HuH-7.5 (cell line): ENCODE measurements around the gene FAM184A.
"Not testable (repeated sequence)": the region's sequence is repeated elsewhere in the genome, so short reads cannot be mapped to it uniquely, and the experiment has no call there.

Experiments used
- DNase-seq: peaks from one replicate; pipeline ENCODE4 v3.0.0; 2011; ENCODE audit warnings: low spot score

Gene FAM184A, protein sequence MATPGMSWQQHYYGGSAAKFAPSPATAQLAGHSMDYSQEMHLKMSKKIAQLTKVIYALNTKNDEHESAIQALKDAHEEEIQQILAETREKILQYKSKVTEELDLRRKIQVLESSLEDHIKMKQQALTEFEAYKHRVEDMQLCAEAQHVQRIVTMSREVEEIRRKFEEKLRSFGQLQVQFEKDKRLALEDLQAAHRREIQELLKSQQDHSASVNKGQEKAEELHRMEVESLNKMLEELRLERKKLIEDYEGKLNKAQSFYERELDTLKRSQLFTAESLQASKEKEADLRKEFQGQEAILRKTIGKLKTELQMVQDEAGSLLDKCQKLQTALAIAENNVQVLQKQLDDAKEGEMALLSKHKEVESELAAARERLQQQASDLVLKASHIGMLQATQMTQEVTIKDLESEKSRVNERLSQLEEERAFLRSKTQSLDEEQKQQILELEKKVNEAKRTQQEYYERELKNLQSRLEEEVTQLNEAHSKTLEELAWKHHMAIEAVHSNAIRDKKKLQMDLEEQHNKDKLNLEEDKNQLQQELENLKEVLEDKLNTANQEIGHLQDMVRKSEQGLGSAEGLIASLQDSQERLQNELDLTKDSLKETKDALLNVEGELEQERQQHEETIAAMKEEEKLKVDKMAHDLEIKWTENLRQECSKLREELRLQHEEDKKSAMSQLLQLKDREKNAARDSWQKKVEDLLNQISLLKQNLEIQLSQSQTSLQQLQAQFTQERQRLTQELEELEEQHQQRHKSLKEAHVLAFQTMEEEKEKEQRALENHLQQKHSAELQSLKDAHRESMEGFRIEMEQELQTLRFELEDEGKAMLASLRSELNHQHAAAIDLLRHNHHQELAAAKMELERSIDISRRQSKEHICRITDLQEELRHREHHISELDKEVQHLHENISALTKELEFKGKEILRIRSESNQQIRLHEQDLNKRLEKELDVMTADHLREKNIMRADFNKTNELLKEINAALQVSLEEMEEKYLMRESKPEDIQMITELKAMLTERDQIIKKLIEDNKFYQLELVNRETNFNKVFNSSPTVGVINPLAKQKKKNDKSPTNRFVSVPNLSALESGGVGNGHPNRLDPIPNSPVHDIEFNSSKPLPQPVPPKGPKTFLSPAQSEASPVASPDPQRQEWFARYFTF

DNA sequence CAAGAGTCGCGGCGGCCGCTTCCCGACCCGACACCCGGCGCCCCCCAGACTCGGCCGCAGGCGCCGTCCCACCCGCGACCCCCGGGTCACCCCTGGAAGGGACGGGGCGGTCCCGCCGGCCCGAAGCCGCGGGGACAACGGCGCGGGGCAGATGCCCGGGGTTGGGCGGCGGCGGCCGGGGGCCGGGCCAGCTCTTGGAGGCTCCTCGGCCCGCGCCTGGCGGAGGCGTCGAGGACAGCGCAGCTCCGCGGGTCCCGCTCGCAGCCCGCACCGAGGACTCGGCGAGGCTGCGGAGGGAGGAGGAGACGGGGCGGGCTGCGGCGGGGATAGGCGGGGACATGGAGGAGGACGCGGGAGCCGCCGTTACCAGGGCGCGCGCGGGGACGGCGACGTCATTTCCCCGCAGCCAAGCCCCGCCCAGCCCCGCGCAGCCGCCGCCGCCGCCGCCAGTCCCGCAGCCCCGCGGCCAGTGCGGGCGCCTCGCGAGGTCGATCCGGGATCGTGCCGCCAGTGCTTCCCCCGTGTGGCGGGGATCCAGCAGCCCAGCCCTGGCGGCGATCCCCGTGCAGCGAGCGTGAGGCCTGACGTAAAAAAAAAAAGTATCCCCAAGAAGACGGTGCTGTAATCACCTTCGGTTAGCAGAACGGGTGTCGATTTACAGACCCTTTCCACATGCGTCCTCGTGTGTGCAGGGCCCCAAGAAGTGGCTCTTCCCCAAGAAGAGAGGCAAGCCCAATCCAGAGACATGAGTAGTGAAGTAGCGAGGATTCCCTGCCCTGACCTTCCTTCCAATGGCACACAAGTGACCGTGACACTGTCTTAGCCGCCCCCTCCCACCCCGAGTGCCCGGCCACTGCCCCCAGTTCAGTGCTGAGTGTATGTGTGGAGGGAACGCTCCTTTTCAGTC lies at the start of gene FAM184A:
FAM184A (minus strand) TSS at position 289 of the 907 bp plus-strand sequence. CDS start 365 bp downstream, outside the sequence.
- peak; percentile 59 for DNase-seq

DNA sequence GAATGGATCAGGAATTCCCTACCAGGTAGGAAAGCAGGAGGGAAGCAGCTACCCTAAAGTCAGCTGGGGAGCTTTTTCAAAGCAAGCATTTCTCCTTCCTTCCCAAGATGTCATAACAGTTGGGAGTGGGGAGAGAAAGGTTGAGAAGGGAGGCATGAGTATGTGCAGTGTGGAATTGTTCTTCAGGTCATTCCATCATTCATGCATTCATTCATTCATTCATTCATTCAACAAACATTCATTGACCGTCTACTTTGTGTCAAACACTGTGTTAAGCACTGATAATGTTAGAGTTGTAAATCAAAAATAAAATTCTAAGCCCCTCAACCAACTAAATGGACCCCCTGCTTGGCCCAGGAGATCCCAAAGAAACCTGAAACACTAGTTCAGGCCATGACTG lies 49.2 kb upstream of the FAM184A start:
- no peak for DNase-seq

DNA sequence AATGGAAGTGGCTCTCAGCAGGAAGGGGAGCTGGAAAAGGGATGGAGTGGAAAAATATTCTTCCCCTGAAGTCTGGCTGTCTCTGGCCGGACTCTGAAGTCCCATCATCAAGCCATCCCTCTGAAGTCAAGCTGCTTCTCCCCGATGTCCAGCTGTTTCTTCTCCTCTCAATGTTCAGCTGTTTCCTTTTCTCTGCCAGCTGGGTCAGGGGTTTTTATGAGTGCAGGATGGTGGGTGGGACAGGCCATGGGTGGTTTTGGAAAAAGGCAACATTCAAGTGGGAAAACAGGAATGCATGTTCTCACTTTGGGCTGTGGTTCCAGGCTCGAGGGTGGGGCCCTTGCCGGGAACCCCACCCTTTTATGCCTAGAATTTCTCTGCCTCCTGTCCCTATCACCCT lies 48.4 kb upstream of the FAM184A start:
- no peak for DNase-seq

DNA sequence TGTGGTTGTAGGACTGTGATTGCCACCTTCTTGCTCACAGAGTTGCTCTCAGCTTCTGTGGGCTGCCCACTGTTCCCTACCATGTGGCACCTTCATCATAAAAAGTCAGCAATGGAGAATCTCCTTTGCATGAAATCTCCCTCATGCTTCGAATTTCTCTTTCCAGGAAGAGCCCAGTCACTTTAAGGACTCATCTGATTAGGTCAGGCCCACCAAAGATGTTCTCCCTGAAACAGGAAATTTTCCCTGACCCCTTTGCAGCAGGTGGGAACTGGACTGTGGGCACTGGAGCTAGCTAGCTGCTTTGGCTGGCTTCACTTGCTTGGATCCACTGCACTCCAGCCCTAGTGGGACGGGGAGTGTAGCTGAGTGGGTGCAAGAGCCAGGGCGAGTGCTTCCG lies 47.7 kb upstream of the FAM184A start:
- no peak for DNase-seq

DNA sequence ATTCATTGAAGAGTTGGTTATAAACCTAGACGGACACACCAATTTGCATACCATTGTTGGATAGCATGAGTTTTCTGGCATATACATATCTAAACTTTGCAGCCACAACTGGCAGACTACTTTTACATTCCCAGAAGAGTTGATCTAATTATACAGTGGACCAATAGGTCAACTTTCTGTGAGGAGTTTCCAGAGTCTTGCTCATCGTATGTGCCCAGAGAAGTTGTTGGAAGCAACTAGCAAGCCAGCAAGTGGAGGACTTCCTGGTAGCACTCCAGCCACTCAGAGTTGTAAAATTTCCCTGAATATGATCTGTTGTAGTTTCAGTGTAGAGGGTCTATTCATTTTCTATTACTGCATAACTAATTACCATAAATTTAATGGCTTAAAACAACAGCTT lies 47.1 kb upstream of the FAM184A start:
- DNase-seq = no peak

DNA sequence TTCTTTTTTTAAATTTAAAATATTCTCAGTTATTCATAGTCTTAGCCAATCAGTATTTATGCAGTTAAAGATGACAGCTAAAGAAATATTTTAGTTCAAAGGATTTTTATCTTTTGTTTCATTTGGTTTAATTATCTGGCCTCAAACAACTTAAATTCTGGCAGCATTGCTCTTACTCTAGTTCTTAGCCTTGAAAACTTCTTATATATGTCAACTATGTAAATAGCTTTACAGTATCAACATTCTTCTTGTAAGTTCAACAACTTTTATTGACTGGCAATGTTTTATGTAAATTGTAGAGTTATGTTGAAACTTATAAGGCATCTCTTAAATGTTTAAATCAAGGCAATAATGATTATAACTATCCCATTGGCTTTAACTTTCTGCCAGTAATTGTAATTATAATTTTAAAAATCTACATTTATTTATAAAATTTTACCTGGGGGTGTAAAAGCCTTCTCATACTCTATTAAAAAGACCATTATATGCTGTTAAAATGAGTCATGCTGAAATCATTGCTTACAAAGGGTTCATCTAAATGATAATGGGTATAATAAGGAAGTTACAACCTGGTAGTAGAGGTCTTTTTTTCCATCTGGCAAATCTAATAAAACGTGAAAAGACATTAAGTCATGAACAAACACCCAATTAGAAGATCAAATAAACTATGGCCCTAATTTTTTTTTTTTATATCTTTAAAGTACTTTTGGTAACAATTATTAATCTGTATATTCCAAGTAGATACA lies 45.8 kb upstream of the FAM184A start:
- no peak for DNase-seq

DNA sequence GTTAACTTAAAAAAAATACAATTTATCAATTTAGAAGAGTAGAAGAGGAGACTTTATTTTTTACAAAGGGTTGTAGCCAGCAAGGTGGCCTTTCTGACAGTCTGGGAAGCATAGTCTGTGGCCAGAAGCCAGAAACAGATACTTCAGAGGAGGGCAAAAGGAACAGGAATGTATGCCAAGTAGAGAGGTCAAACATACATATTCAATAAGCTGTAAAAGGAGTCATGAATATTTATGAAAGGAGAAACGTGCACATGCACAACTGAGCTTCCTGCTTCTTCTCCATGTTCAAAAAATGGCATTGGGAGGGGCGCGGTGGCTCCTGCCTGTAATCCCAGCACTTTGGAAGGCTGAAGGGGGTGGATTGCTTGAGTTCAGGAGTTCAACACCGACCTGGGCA lies 43.9 kb upstream of the FAM184A start:
- DNase-seq = no peak

DNA sequence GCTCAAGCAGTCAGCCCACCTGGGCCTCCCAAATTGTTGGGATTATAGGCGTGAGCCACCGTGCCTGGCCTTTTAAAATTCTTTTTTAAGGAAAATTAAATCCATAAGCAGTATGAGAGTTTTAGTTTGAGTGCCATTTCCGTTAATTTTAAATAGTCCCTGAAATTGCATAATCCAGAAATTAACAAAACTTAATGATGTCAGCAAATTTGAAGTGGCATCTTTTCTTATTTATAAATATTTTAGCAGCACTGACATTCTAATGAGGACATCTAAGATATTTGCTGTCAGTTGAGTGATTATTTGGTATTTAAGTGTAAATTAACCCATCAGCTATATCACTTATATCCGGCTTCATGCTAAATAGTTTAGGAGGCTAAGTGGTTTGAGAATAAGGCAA lies 42.9 kb upstream of the FAM184A start:
- no peak for DNase-seq

DNA sequence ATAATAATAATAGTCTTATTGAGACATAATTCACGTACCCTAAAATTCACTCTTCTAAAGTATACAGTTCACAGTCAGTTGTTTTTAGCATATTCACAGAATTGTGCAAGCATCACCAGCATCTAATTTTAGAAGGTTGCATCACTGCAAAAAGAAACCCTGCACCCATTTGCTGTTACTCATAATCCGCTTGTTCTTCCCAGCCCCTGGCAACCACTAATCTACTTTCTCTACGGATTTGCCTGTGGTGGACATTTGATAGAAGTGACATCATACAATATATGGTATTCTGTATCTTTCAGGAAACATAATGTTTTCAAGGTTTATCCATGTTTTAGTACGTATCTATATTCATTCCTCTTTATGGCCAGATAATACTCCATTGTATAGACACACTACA lies 41.5 kb upstream of the FAM184A start:
- no peak for DNase-seq

DNA sequence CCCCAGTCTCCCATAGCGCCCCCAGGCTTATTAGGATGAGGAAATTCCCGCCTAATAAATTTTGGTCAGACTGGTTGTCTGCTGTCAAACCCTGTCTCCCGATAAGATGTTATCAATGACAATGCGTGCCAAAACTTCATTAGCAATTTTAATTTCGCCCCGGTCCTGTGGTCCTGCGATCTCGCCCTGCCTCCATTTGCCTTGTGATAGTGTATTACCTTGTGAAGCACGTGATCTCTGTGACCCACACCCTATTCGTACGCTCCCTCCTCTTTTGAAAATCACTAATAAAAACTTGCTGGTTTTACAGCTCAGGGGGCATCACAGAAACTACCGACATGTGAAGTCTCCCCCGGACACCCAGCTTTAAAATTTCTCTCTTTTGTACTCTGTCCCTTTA lies 40.6 kb upstream of the FAM184A start:
- DNase-seq = not testable (repeated sequence)

DNA sequence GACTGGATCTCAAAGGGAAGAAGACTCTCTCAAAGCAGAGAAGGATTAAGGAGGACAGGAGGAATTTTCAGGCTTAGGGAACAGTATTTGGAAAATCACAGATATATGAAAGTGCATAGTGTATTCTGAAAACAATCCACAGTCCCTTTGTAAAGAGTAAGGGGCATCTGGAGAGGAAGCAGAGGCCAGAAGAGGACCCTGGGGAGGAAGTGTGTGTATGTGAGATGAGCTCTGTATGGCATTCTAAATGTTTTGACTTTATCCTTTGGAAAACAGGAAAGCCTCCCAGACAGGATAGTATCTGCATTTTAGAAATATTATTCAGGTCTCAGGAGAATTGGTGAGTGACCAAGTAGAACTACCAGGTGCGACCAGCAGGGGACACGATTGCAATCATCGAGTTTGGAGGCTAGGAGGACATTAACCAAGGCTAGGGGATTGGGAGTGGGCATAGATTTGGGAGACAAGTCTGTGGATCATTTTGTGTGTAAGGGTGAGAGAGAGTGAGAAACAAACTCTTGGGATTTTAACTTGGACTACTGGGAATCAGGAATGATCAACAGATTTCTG lies 38.3 kb upstream of the FAM184A start:
- no peak for DNase-seq

DNA sequence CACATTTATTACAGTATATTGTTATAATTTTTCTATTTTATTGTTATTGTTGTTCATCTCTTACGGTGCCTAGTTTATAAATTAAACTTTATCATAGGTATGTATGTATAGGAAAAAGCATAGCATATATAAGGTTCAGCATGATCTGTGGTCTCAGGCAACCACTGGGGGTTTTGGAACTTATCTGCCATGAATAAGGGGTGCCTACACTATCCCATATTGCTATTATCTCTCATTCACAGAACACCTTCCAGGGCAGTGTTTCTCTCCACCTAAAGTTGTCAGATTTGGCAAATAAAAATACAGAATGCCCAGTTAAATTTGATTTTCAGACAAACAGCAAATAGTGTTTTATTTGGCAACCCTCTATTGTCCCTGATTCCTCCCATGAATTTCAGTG lies 35.5 kb upstream of the FAM184A start:
- DNase-seq = no peak

DNA sequence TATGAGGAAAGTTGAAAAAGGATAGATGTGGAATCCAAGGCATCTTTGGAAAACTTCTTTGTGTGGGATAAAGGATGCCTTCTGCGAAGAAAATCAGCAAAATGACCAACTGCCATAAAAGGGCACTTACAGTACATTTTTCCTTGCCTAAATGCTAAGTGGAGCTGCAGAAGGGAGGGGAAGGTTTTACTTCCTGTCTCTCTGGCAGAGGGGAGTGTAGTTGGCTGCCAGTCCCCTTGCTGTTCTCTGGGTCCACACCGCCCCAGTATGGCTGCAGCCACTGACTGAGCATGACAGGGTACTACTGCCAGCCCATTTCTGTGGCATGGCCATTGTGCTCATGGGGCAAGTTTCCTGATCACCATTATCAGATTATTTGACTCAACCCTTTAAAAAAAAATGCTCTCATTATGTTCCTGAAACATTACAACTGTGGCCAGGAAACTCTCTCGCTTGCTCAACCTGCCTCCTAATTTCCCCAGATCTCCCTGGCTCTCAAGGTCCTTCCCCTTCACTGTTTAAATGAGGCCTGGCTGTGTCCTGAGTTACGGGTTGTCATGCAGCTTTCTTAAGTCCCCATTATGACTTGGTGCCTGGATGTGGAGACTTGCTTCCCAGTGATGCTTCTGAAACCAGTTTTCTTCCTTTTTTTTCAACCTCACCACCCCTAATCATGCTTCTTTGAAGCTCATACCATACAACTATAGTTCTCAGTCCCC lies 34.5 kb upstream of the FAM184A start:
- no peak for DNase-seq

DNA sequence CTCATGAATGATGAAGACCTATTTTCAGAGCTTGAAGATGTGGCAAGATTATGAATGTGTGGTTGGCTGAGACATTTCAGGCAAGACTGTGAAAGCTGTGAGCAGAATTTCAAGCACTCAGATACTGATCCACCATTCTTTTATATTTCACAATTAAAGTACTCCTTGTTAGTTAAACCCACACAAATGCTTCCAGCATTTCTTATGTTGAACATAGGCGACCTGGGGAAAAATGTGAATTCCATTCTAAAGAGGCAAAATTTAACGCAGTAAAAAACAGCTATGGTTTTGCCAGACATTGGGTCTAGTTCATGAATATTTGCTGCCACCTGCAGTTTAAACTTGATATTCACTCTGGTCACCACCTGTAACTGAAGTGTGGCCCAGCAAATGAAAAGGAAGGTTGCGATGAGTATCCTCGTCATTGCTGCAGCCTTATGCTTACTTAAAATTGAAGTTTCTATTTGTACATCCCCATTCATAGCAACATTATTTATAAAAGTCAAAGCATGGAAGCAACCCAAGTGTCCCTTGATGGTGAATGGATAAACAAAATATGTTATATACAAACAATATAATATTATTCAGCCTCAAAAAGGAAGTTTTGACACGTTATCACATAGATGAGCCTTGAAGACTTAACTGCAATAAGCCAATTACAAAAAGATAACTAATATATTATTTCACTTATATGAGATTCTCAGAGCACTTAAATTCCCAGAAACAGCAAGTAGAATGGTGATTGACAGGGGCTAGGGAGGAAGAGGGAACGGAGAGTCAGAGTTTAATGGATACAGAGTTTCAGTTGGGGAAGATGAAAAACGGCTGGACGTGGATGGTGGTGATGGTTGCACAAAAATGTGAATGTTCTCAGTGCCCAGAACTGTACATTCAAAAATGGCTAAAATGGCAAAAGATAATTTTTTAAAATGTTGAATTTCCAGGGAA lies 32.4 kb upstream of the FAM184A start:
- no peak for DNase-seq

DNA sequence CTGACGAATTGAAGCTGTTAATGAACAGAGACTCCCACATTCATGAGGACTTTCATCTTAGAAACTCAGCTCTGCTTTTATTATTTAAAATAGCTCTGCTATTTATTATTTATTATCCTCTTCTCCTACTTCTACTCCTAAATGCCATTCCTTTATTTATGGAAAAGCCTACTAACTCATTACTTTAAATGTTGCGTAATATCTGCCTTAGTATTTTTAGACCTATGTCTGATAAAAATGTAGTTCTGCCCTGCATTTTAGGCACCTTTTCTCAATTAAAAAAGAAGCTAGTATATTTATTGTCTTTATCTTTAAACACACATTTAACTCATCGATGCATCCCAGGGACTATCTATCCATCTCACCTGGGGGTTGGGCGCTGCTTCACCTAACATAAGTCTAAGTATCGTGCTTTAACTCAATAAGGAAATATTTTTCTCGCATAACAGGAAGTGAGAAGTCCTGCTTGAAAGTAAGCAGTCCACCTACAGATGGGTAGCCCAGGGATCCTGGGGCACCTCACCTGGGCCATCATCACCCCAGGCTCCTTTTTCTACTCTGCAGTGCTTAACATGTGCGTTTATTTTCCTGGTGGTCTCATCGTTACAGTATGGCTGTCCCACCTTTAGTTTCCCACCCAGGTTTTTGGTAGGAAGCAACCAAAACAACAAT lies 31.3 kb upstream of the FAM184A start:
- no peak for DNase-seq

DNA sequence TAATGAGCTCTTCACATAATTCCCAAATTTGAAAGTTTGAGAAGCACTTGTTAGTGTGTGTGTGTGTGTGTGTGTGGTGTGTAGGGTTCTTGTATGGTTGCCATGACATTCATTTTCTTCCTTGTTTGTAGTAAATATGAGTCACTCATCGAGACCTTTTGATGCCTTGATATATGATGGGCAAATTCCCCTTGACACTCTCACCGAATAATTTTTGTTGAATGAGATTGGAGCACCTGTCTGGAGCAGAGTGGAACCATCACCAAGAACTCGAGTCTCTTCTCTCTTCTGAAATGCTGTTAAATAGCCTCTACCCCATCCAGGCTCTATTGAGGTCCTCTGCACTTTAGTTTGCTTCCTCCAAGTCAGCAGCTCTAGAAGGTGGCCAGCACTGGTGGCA lies 29.6 kb upstream of the FAM184A start:
- no peak for DNase-seq

DNA sequence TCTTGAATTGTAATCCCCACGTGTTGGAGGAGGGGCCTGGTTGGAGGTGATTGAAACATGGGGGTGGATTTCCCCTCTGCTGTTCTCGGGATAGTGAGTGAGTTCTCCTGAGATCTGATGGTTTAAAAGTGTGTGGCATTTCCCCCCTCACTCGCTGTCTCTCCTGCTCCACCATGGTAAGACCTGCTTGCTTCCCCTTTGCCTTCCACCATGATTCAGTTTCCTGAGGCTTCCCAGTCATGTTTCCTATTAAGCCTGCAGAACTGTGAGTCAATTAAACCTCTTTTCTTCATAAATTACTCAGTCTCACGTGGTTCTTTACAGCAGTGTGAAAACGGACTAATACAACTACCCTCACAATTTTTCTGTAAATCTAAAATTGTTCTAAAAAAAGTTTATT lies 26.8 kb upstream of the FAM184A start:
- no peak for DNase-seq

DNA sequence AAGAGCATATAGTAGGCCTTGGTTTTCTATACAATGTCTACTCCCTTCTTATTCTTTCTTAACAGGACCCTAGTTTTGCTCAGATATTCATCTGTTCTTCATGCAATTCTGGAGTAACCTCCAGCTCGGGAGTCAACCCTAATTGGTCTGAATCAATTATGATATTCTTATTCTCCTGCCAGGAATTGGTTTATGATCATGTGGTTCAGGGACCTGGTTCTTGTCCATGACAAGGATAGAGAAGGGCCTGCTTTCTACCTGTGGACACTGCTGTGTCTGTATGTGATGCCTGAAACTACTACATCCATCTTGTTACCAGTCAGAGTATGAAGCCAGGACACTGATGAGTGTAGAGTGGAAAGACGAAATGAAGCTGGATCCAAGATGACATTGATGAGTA lies 24.4 kb upstream of the FAM184A start:
- DNase-seq = no peak
